ENCODE data around the gene MFSD1. TPM values are rescaled to one million over a fixed set of nuclear protein-coding genes. Genes with fewer than 3 reads are reported as not detected.

Gene MFSD1
- total RNA-seq, 1 experiment from 2014 or later: 58.7 TPM

GRCh38 chr3:158847885-158848284 is 46.0 kb downstream of the MFSD1 start:
- in situ Hi-C loops (cut with HindIII; ENCODE audit: low sequenced_read_pairs): no loop called here
- DNase-seq (ENCODE audit: low spot score): no peak

- DNase-seq (ENCODE audit: low spot score): no peak
Measured at GRCh38 chr3:158849757-158850156, 47.9 kb downstream of the MFSD1 start.

GRCh38 chr3:158859362-158859761 is 57.5 kb downstream of the MFSD1 start:
- DNase-seq (ENCODE audit: low spot score): no peak
- in situ Hi-C loops (cut with HindIII; ENCODE audit: low sequenced_read_pairs): no loop called here

More at GRCh38 chr3:158849757-158850156, 47.9 kb downstream of the MFSD1 start:
- in situ Hi-C loops (cut with HindIII; ENCODE audit: low sequenced_read_pairs): no loop called here

- in situ Hi-C loops (cut with HindIII; ENCODE audit: low sequenced_read_pairs): no loop called here
- no peak for DNase-seq (ENCODE audit: low spot score)
Measured at GRCh38 chr3:158863247-158863646, 61.4 kb downstream of the MFSD1 start.

- in situ Hi-C loops (cut with HindIII; ENCODE audit: low sequenced_read_pairs): no loop called here
- DNase-seq (ENCODE audit: low spot score): no peak
Measured at GRCh38 chr3:158864492-158864891, 62.6 kb downstream of the MFSD1 start.

- no peak for DNase-seq (ENCODE audit: low spot score)
- in situ Hi-C loops (cut with HindIII; ENCODE audit: low sequenced_read_pairs): no loop called here
Measured at GRCh38 chr3:158875700-158876099, 73.8 kb downstream of the MFSD1 start.

Other genes with a start within 250 kb of the MFSD1 start
- gene MLF1, start 230.9 kb upstream of the MFSD1 start, total RNA-seq (2014; rRNA removed; shearing (Covaris generic)): 58.3 and 91.5 TPM in 2 replicates
- 62.5 and 66.7 TPM in 2 replicates for gene GFM1, start 157.5 kb upstream of the MFSD1 start, total RNA-seq (2014; rRNA removed; shearing (Covaris generic))
- not detected in 2 replicates for gene LXN, start 129.4 kb upstream of the MFSD1 start, total RNA-seq (2014; rRNA removed; shearing (Covaris generic))
- gene RARRES1, start 69.6 kb upstream of the MFSD1 start, total RNA-seq (2014; rRNA removed; shearing (Covaris generic)): not detected in 2 replicates